GM23248 (cell line): ENCODE data around the gene ADSS1.

Source experiments
- EZH2 ChIP-seq: fragments of 200-600 bp; sonication (generic); IDR thresholded peaks from 2 replicates; pipeline ENCODE4 v1.6.1; 2018; ENCODE audit warnings: antibody characterized with exemption, mild to moderate bottlenecking; ENCODE audit not compliant: insufficient read depth, poor library complexity, severe bottlenecking
- EZH2phosphoT487 ChIP-seq: fragments of 200-600 bp; sonication (generic); IDR thresholded peaks from 2 replicates; pipeline ENCODE4 v1.6.1; 2018; ENCODE audit warnings: antibody characterized with exemption, moderate library complexity, mild to moderate bottlenecking, low read depth; ENCODE audit not compliant: insufficient read depth

- no peak for TF ChIP-seq EZH2
- TF ChIP-seq EZH2phosphoT487 = no peak
Observed at GRCh38 chr14:104692939-104693315, 31.1 kb upstream of the ADSS1 start.
